IPS-20b (cell line): ENCODE data around the gene PDCD1.
"Not testable (repeated sequence)": the region's sequence is repeated elsewhere in the genome, so short reads cannot be mapped to it uniquely, and the experiment has no call there.

ENCODE experiments used
- H3K27ac ChIP-seq: one replicate; pipeline ENCODE4 v1.5.1; 2013; ENCODE audit warnings: low read length
- H3K27me3 ChIP-seq: 2 replicates; pipeline ENCODE4 v1.6.1; 2013; ENCODE audit warnings: mild to moderate bottlenecking, low read length, inconsistent platforms; ENCODE audit not compliant: insufficient read depth
- H3K36me3 ChIP-seq: 2 replicates; pipeline ENCODE4 v1.6.1; 2013; ENCODE audit warnings: low read depth, mild to moderate bottlenecking, inconsistent platforms, low read length, moderate library complexity; ENCODE audit not compliant: insufficient read depth
- H3K4me1 ChIP-seq: 2 replicates; pipeline ENCODE4 v1.6.1; 2013; ENCODE audit warnings: mild to moderate bottlenecking, control low read depth, inconsistent platforms, low read length, moderate library complexity; ENCODE audit not compliant: insufficient read depth
- H3K4me3 ChIP-seq: 2 replicates; pipeline ENCODE4 v1.5.1; 2013; ENCODE audit warnings: mild to moderate bottlenecking, low read length, inconsistent platforms
- H3K9ac ChIP-seq: 2 replicates; pipeline ENCODE4 v1.6.1; 2013; ENCODE audit warnings: low read depth, mild to moderate bottlenecking, inconsistent platforms, low read length, moderate library complexity
- H3K9me3 ChIP-seq: 2 replicates; pipeline ENCODE4 v1.6.1; 2013; ENCODE audit warnings: mild to moderate bottlenecking, low read depth, low read length, inconsistent platforms; ENCODE audit not compliant: insufficient read depth

The PDCD1 gene

GRCh38 chr2:241808051-241808720 lies 50.5 kb downstream of the PDCD1 start:
- peaks cover 13% of the 10 kb centered on the region for H3K4me1 ChIP-seq
- no peak overlapping the region for H3K27ac ChIP-seq
- H3K36me3 ChIP-seq: no peaks in the 10 kb centered on the region
- H3K9ac ChIP-seq: no peak overlapping the region; the same call in 1 of the 2 replicates
- peaks cover 24% of the 10 kb centered on the region for H3K27me3 ChIP-seq
- H3K9me3 ChIP-seq: no peaks in the 10 kb centered on the region
- H3K4me3 ChIP-seq: no peak overlapping the region

- Histone ChIP-seq H3K27me3 (peaks cover 32% of the 10 kb centered on the region), H3K4me1 (peaks cover 13% of the 10 kb centered on the region)
- H3K9me3 ChIP-seq, H3K27ac ChIP-seq, H3K36me3 ChIP-seq, H3K9ac ChIP-seq, H3K4me3 ChIP-seq: not testable (repeated sequence)
These were observed 52.5 kb downstream of the PDCD1 start for GRCh38 chr2:241806217-241806616.

DNA sequence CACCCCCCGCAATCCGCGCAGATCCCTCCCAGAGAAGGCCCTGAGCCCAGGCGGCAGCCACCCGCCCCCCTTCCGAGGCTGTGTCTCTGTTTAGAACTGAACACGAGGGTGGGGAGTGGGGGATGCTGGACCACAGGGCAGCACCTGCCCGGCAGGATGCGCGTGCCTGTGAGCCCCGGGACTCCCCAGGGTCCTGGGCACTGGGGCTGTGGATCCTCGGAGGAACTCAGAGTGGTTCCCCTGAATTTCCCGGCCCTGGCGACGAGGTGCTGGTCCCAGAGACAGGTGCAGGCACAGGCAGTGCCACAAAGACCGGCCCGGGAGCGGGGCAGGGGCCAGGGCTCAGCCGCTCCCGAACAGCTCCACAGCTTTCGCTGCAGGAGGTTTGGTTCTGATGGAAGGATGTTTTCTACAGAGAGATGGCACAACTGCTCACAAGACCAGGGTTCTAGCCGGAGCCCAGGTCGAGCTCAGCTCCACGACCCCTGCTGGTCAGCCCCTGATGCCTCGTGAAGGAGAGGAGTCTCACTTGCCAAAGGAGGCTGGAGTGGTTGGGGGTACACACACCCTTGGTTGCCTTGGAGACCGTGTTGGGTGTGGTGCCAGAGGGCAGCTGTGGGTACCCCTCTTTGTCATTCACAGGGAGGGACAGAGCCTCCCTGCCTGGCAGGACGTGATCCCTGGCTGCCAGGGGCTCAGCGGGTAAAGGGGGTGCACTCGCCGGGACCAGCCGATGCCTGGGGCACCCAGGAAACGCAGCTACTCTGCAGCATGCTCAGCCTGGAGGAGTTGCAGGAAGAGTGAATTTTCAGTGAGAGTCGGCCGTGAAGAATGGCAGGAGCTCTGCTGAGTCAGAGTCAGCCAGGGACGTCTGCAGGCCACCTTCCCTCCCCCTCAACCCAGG lies 54.1 kb downstream of the PDCD1 start:
- Histone ChIP-seq H3K27ac (no peak overlapping the region), H3K4me1 (peaks cover 13% of the 10 kb centered on the region), H3K36me3 (no peaks in the 10 kb centered on the region), H3K9me3 (no peaks in the 10 kb centered on the region), H3K4me3 (peak overlapping the region; percentile 63; the same call in 1 of the 2 replicates), H3K9ac (no peak overlapping the region), H3K27me3 (peaks cover 32% of the 10 kb centered on the region)

DNA sequence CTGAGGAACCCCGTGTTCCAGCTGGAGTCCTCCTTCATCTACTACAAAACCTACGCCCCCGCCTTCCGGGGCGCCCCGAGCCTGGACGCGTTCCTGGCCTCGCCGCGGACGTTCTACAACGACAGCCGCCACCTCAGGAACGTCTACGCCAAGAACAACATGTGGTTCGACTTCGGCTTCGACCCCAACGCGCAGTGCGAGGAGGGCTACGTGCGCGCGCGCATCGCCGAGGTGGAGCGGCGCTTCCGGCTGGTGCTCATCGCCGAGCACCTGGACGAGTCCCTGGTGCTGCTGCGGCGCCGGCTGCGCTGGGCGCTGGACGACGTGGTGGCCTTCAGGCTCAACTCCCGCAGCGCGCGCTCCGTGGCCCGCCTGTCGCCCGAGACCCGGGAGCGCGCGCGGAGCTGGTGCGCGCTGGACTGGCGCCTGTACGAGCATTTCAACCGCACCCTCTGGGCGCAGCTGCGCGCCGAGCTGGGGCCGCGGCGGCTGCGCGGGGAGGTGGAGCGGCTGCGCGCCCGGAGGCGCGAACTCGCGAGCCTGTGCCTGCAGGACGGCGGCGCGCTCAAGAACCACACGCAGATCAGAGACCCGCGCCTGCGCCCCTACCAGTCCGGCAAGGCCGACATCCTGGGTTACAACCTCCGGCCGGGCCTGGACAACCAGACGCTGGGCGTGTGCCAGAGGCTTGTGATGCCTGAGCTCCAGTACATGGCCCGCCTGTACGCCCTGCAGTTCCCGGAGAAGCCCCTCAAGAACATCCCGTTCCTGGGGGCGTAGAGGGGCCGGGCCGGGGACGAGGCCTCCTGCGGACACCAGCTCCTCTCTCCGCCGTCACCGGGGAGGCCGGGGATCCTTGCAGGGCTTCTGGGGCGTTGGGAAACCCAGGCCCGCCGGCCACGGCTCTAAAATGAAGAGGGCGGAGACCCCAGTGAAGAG lies 55.0 kb downstream of the PDCD1 start:
- Histone ChIP-seq H3K4me3 (peak overlapping the region; percentile 63; the same call in 1 of the 2 replicates), H3K9me3 (no peaks in the 10 kb centered on the region), H3K9ac (no peak overlapping the region), H3K4me1 (peaks cover 13% of the 10 kb centered on the region), H3K27me3 (peaks cover 31% of the 10 kb centered on the region), H3K27ac (no peak overlapping the region), H3K36me3 (no peaks in the 10 kb centered on the region)

DNA sequence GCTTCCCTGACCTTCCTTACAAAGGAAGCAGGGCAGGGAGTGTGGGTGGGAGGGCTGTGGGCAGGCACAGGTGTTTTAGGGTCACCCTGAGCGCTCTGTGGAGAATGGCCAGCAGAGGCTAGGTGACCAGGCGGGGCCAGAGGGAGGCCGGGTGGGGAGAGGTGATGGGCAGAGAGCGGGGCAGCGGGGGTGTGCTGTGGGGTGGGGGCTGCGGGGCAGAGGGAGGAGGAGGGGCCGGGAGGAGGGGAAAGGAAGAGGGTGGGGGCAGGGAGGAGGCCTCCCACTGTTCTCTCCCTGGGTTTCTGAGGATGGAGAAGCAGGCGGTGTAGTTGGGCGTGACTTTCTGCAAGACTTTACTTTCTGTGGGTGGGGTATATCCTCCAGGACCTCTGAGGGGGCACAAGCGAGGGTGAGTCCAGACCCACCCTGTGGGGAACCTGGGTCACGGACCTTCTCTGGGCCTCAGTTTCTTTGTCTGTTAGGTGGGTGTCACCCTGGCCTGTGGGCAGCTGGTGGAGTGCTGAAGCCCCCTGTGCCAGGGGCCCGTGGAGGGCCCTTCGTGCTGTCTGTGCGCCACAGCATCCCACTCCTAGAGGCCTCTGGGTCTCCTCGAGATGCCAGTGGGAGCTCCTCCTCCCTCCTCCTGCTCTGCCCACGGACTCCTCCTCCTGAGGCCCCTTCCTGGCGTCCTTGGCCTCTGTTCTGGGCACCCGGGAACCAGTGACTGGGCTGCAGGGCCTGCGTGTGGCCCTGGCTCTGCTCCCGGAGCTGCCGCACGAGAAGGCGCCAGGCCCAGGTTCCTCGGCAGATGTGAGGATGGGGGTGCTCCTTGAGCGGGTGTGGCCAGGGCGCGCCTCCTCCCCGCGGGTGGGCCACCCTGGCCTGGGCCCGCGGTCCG lies 56.0 kb downstream of the PDCD1 start:
- no peak overlapping the region for H3K9ac ChIP-seq
- no peaks in the 10 kb centered on the region for H3K36me3 ChIP-seq
- peaks cover 25% of the 10 kb centered on the region for H3K27me3 ChIP-seq
- H3K4me1 ChIP-seq: peaks cover 9% of the 10 kb centered on the region
- H3K4me3 ChIP-seq: no peak overlapping the region
- no peaks in the 10 kb centered on the region for H3K9me3 ChIP-seq
- no peak overlapping the region for H3K27ac ChIP-seq

DNA sequence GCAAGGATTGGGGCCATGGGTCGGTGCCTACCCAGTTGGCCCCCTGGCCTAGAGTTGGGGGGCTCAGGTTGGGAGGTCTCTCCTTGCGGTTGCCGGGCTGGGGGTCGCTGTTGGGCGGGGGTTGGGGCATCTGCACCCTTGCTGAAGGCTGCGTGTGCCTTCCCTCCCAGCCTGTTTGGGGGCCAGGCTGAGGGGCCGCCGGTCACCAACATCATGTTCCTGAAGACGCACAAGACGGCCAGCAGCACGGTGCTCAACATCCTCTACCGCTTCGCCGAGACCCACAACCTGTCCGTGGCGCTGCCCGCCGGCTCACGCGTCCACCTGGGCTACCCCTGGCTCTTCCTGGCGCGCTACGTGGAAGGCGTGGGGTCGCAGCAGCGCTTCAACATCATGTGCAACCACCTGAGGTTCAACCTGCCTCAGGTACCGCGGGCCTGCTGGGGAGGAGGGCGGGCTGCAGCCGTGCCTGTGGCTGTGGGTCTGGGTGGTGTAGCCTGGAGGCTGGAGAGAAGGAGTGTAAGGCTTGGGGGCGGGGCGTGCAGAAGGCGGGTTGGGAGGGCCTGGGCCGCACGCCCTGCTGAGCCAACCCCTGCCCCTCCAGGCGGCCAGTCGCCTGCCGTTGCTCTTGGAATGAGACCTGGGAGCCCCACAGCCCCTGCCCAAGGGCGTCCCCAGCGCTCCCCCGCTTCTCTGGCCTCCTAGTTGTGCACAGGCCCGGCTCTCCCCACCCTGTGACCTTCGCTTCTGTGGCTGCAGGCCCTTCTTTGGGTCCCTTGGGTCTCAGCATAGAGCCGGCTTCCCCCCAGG lies 56.9 kb downstream of the PDCD1 start:
- H3K27ac ChIP-seq: no peak overlapping the region

DNA sequence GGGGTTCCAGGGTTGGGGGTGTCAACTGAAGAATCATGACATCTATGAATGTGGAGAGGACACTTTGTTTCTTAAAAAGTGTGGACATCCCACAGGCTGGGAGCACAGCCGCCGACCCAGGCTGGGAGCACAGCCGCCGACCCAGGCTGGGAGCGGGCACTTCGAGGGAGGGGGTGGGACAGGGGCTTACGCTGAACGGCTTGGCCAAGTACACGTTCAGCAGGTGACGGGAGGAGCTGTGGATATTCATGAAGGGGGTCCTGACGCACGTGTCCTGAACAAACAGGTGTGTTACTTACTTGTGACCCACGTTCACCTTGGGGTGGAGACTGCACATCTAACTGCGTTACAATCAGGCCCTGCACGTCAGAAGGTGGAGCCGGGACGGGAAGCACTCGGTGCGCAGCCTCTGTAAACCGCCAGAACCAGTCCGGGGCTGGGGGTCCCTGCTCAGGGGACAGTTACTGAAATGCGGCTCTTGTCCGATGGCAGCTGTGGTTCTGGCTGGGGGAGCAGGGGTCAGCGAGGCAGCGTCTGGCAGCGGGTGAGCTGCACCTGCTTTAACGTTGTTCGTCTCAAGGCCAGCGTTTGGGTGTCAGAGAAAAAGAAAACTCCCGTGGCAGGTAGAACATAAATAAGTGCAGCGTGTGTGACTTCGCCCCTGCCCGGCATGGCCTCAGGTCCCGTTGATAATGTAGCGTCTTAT lies 58.3 kb downstream of the PDCD1 start:
- H3K9ac ChIP-seq, H3K9me3 ChIP-seq, H3K4me1 ChIP-seq, H3K4me3 ChIP-seq, H3K36me3 ChIP-seq, H3K27ac ChIP-seq: not testable (repeated sequence)
- H3K27me3 ChIP-seq: peaks cover 25% of the 10 kb centered on the region

More for the DNA sequence above, 56.9 kb downstream of the PDCD1 start:
- Histone ChIP-seq H3K4me1 (peaks cover 9% of the 10 kb centered on the region), H3K36me3 (no peaks in the 10 kb centered on the region), H3K4me3 (no peak overlapping the region), H3K9me3 (no peaks in the 10 kb centered on the region), H3K27me3 (peaks cover 25% of the 10 kb centered on the region), H3K9ac (no peak overlapping the region)
